Activated T-cell treated with anti-CD3 and anti-CD28 coated beads for 4 hours (primary cell): ENCODE data around the gene CDH4.

Experiments used
- DNase-seq: peaks from one replicate; pipeline ENCODE4 v3.0.0-alpha.2; 2020

Gene CDH4

DNA sequence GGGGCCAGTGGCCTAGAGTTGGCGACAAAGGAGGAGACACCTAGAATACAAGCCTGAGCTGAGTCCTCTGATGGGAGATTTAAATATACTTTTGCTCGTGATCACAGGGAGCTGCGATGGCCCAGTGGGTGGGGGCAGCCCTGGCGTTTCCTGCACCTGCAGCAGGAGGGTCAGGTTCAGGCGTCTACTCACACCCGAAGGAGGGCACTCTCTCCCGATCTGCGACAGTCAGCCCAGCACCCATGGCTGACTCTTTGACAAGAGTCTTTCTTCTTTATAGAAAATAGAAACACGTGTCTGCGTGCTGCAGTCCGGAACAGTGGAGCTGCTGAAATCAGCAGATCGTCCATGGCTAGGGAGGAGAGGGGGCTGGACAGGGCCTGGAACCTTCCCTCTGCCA, 338.2 kb downstream of the CDH4 start:
- no peak for DNase-seq

DNA sequence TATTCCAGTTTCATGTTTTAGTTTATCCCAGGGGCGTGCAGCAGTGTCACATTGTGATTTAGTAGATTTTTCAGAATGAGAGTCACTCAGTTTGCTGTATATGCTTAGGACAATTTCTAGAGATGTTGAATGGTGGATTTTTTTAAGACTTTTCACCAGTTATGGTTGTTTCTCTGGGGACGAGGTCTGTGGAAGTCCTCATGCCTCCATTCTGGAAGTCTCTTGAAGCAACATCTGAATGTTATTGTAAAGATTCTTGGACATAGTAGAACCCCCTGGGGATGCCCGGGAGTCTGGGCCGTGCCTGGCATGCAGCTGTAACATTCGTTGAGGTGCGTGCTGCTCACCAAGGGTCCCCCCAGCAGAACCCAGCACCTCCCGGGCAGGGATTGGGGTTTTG, 341.5 kb downstream of the CDH4 start:
- DNase-seq: no peak

DNA sequence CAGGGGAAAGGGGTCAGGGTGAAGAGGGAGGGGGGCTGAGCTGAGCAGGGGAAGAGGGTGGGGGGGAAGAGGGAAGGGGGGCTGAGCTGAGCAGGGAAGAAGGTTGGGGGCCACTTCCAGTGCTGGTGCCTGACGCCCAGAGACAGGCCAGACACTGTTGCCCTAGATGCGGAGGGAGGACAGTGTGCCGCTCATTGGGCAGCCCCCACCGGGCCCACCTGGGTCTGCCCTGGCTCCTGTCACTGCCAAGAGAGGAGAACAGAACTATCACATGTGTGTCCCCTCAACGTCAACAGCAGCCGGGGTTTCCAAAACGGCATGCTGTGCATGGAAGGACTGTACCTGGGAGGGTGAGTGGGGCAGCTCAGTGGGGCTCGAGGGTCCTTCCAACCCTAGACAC, 342.1 kb downstream of the CDH4 start:
- DNase-seq: no peak

DNA sequence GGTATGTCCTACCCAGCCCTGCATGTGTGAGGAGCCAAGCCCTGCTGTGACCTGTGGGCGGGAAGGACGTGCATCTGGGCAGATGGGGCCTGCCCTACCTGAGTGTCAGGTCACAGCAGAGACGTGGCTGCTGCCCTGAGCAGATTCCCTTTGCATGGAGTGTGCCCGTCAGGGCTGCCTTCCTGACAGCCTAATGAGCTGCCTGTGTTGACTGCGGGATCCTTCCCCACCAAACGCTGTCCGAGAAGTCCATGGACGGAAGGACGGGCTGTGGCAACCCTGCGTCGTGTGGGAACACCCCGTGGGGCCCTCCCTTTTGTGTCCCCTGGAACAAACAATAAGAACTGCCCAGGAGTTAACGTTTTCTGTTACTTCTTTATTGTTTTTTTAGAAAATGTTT, 343.2 kb downstream of the CDH4 start:
- DNase-seq: no peak

DNA sequence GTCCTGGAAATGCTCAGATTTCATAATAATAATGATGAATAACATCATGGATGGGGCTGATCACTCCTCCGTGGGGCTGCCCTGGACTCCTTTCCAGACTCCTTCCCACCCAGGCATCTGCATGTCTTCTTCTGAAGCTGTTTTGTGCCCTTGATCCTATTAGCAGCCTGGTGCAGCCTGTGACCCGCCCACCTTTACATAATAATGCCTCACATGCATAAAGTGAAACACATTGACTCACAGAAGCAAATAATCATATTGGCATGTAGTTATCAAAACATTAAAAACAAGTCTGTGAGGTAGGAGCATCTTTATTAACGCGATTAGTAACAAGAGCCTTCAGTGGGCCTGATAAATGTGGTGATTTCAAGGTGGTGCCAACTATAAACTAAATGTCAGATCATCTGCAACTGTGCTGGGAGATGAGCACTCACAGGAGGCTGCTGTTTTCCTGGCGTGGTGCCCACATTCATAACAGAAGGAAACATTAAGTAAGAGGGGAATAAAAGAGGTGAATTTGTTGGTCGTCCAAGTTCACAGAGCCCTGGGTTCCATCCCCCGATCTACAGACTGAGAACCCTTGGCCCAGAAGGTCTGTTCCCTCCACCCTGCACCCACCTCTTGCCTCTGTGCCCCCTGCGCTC, 344.7 kb downstream of the CDH4 start:
- DNase-seq: no peak

DNA sequence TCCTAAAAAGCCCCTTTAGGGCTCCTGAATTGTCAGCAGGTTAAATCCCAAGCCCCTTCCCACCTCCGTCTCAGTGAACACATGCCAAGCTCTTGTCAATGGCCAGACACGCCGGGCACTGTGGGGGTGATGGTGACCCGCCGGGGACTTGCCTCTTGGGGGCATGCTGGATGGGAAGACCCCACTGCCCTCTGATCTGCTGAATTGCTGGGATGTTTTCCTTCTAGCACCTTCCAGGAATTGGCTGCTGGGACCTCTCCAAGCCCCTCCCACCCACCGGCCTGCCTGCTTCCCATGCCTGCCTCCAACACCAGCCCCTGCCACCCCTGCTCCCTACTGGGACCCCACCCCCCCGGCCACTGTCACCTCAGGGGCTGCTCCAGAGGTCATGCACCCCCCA, 345.9 kb downstream of the CDH4 start:
- DNase-seq: no peak

DNA sequence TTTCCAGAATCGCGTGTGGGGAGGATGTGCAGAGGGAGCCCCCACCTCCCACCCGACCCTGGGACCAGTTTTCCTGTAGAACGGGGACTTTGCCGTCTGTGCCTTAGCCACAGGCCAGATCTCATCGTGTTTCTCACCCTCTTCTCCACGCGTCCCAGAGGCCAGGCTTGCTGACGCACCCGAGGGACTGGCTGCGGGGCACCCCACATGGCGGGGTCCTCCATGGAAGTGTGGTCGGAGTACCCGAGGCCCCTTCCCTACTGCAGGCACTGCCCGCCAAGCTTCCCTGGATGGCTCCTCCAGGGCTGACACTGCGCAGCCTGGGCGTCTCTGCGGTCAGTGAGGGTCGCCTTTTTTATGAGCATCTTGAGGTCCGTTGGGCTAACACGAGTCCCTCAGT, 346.5 kb downstream of the CDH4 start:
- DNase-seq: no peak

DNA sequence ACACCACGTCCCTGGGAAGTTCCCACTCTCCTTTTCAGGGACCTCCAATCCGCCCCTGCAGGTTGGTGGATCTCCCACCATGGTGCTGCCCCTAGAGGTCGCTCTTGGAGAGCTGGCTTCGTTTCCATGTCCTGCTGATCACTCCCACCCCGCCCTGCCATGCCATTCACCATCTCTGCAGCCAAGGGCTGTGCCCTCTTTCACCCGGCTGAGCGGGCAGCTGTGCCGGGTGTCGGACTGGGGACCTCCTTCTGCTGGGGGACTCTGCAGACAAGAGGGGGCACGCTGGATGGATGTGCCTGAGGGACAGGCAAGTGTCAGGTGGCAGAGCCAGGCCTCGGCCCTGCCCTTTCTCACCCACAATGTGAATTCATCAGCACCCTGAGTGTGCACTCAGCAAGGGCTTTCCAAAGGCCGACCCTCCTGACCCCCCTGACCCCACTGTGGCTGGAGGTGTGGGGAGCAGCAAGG, 347.0 kb downstream of the CDH4 start:
- no peak for DNase-seq

DNA sequence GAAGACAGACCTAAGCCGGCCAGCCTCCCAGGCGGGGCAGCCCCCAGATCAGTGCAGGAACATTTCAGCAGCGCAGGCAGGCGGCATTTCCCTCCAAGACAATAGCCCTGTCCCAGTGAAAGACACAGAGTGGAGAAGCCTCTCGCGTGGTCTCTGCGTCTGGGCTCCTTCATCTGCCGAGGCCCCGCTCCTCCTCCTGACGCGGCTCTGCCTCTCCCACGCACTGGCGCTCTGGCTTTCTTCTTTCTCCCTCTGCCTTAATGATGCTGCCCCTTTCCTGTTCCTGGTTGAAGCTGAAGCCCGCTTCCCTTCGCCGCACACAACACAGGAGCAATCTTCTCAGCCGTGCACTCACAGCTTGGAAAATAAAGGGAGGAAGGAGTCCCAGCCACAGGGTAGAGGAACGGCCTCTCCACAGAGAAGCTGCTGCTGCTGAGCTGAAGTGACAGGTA, 347.5 kb downstream of the CDH4 start:
- no peak for DNase-seq

DNA sequence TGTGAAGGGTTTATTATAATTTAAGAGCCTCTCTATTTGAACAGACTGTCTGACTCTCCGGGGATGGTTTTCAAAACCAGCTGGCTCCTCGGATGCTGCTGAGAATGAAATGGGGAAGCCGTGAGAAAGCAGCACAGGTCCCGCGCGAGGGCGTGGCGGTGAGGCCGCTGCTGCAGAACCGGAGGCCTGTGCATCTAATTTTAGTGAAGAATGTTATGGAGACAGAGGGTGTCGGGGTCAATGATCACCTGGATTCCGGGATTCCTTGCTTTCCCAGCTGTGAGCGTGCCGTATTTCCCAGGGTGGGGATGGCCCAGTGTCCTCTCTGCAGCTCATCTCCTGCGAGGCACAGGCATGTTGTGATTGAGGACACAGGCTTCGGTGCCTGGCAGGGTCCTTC, 348.0 kb downstream of the CDH4 start:
- no peak for DNase-seq

DNA sequence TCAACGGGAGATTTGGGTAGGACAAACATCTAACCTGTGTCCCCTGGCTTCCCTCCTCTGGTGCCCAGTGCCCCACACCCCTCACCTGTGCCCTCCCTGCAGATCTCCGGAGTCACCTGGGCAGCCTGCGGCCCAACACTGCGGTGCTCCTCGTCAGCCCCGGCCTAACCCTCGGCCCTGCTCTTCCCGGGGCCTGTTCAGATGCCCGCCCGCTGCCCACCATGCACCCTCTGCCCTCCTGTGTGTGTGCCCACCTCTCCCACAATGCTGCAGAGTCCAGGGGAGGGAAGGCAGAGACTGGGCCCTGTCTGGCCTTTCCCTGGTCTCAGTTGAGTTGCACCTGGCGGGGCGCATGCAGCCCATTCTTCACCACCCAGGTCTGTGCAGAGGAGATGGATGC, 349.3 kb downstream of the CDH4 start:
- DNase-seq: no peak

DNA sequence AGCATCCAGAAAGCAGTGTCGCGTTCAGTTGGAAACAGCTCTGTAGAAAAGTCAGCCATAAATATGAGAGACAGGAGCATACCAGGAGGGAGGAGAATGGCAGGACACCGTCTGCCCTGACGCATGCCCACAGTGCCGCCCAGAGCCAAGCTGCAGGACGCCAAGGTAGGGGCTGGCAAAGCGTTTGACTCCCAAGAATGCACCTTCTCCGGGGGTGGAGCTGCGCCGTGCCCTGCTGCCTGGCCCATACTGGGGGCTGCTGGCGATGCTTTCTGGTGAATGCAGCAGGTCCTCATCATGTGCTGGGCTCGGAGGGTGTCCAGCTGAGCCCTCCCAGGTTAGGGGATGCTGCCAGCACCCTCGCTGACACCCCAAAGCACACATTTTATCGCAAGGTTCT, 349.8 kb downstream of the CDH4 start:
- no peak for DNase-seq

DNA sequence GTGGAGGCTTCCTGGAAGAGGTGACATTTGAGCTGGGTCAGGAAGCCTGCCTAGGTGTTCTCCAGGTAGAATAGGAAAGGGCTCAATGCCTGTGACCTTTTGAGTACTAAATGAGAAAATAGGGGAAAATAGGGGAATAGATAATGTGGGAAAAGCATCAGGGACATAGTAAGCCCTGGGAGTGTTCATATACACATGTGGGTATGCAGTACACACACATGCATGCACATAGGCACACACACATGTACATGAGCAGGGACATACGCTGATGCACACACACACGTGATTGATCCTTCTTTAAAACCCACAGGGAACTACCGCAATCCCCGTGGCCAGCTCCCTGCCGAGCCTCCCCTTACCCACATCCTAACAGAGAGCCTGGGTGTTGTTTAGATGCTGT, 351.7 kb downstream of the CDH4 start:
- no peak for DNase-seq

DNA sequence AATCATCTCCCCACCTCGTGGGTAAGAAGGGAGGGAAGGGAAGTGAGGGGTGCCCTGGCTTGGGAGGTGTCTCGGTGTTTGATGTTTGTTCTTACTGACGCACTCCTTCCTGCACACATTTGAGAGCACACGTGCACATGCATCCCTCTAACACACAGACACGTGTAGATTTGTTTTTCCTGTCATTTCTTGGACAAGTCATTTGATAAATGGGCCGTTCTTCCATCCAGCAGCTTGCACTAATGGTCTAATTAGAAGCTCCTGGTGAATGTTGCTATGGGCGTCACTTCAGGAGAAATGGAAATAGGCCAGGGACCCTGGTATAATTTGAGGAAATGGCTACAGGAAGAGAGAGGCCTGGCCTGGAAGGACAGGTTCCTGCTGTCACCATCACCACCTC, 352.5 kb downstream of the CDH4 start:
- no peak for DNase-seq

DNA sequence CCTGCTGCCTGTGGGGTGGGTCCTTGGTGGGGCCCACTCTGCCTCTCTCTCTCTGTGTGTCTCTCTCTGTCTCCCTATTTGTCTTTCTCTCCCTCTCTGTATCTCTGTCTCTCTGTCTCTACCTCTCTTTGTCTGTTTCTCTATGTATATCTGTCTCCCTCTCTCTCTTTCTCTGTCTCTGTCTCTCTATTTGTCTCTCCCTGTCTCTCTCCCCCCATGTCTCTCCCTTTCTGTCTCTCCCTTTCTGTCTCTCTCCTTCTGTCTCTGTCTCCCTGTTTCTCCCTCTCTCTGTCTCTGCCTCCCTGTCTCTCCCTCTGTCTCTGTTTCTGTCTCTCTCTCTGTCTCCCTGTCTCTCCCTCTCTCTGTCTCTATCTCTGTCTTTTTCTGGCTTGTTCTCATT, 353.2 kb downstream of the CDH4 start:
- DNase-seq: no peak

DNA sequence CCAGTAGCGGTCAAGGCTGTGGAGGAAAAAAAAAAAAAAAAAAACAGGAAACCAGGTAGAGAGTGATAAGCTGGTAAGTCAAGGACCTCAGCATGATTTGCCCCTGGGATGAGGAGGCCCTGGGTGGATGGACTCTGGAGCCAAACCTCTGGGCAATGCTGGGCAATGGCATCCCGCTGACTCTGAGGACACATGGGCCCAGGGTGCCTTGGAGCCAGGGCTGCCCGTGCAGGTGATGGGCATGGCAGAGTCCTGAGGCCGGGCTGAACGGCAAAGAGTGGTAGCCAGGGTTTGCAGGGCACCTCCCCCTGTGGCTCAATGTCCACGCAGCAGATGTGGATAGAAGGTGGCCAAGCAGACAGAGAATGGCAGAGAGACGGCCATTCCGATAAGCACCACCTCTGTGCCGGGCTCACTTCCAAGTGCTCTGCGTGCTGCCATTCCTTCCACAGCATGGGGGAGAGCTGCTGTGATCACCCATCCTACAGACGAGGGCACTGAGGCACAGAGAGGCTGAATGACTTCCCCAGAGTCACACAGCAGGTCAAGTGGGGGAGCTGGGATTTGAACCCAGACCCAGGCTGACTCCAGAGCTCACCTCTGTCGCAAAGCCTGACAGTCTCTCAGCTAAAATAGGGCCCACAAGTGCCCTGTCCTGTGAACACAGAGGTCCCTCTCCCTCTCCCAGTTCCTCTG, 353.9 kb downstream of the CDH4 start:
- no peak for DNase-seq

DNA sequence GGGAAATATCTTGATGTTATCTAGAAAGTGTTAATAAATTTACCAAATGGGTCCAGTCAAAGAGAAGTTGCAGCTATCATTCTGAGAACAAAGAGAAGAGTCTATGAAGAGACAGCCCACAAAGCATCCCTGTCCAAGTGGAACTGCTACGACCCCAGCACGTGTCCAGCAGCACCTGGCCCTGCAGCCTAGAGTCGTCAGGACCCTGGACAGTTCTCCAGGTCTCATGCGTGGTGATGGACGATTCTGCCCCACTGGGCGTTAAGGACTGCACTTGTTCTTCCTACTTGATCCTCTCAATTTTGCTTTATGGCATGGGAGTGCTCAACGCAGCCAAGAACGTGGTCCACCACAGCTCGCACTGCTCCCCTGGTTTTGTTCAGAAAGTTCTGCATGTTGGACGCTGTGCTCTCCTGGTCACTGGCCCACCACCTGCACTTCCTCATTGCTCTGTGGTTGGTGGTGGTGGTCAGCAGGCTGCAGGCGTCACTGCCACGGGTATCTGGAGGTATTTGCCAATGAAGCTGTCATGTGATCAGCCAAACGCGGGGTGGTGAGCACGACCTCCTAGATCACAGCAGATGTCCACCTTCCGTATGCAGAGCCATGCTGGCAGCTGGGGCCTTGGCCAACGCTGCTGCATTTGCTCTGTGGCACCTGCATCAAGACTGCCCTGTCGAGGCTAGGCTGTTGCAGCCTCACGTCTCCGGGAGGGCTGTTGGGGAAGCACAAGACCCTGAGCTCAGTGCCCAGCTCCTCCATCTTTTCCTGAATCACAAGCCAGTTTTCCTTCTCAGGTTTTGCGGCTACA, 356.4 kb downstream of the CDH4 start:
- DNase-seq: no peak

DNA sequence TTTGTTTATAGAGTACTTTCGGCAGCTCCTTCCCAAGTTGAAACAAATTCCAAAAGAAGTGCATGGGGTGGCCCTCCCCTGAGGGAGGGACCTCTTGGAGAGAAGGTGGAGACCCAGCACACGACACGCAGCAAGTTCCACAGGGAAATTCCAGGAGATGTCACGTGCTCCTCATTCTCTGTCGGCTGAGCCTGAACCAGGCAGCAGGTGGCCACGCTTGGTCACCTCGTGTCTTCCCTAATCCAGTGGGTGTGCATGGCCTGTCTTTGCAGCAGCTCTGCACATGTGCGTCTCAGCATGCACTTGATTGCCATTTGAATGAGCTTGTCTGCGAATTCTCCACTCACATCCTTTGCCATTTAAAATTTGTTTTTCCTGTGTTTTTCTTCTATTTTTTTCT, 357.4 kb downstream of the CDH4 start:
- no peak for DNase-seq

DNA sequence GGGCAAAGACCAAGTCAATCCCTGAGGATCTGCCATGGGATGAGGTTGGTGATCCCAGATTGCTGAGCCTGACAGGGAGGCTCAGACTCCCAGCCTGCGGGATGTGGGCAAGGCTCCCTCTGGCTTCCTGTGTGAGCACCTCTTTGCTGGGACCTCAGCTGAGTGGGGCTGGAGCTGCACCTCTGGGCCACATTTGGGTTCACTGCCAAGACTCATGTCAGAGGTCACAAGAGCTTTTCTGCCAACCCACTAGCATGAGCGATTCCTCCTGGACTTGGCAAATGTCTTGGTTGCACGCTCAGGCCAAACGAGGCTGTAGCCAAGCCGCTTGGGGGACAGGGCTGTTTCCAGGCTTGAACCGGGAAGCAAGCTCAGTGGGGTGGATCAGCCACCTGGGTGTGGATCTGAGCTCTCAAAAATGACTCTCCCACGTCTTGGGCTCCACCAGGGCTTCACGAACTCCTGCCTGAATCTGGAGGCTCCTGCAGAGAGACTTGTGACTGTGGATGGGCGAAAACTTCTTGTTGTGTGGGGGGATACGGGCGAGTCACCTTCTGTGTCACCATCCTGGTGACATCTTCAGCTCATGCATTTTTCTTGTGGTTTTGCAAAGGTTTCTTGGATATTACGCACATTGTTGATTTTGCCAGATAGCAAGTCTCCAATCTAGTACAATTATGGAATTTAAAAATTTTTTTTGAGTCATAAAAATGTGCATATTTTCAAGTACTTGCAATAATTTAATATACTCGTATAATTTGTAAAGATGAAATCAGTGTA, 359.5 kb downstream of the CDH4 start:
- DNase-seq: no peak

DNA sequence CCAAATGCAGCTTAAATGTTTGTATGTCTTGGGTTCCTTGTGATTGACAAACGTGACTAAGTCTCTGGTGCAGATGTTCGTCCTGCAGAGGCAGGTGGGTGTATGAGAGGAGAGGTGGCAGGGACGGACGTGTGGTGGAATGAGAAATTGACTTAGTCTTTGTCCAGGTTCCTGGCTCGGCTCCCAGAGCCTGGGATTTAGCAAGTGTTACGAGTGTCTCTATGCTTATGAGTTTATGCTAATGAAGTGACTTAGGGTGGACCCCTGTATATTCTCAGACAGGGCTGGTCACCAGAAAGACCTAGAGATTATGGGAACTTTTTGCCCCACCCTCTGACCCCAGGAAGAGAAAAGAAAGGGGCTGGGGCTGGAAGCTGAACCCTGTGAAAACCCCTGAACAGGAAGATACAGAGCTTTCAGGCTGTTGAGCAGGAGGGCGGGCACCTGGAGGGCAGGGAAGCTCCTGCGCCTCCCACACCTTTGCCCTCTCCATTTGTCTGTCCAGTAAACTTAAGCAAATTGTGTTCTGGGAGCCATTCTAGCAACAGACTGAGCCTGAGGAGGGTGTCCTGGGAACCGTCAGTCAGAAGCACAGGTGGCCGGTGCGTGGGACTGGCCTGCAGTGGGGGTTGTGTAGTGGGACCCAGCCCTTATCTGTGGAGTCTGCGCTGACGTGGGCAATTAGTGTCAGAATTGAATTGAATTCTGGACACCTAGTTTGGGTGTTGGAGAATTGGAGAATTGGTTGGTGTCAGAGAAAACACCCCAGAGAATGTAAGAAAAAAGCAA, 362.1 kb downstream of the CDH4 start:
- no peak for DNase-seq

DNA sequence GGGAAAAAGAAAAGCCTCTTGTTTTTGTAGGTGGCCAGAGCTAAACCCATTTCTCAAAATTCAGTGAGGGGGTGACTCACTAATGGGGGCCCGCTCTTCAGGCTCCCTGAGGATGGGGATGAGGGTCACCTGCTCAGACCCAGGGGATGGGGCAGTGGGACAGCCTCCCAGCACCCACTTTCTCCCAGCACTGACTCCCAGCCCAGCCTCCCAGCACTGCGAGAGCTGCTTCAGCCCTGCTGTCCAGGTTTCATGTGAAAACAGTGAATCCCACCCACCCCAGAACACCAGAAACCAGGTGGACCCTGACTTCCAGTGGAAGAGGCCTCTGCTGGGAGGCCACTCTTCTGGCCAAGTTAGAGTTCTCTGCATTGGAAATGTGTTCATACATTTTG, 362.6 kb downstream of the CDH4 start:
- no peak for DNase-seq

DNA sequence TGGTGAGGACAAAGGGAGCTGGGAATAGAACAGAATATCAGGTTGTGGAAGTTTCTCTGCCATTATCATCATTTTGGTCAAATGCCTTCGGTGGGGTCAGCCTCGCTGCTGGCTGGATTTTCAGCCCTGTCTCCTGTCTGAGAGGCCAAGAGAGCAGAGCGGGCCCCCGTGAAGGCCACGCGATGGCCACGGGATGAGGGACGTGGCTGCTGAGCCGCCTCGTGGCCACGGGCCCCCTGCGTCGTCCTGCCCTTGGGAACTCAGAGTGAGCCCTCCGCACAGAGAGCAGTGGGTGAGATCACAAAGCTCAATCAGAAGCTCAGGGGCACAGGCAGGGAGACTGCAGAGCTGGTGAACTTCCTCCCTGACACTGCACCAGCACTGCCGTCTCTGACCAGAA, 363.7 kb downstream of the CDH4 start:
- DNase-seq: no peak
